GM12874 (cell line): ENCODE measurements around the gene DDC.

Experiments used
- TF ChIP-seq, protein P1 (sequence below): IDR thresholded peaks from 2 replicates; pipeline ENCODE4 v1.5.1; 2011; ENCODE audit warnings: low read depth, mild to moderate bottlenecking, control low read depth, low read length, moderate library complexity; ENCODE audit not compliant: insufficient read depth

The DDC gene

GRCh38 chr7:50491943-50492342 is 73.3 kb downstream of the DDC start:
- TF ChIP-seq, protein P1, sequence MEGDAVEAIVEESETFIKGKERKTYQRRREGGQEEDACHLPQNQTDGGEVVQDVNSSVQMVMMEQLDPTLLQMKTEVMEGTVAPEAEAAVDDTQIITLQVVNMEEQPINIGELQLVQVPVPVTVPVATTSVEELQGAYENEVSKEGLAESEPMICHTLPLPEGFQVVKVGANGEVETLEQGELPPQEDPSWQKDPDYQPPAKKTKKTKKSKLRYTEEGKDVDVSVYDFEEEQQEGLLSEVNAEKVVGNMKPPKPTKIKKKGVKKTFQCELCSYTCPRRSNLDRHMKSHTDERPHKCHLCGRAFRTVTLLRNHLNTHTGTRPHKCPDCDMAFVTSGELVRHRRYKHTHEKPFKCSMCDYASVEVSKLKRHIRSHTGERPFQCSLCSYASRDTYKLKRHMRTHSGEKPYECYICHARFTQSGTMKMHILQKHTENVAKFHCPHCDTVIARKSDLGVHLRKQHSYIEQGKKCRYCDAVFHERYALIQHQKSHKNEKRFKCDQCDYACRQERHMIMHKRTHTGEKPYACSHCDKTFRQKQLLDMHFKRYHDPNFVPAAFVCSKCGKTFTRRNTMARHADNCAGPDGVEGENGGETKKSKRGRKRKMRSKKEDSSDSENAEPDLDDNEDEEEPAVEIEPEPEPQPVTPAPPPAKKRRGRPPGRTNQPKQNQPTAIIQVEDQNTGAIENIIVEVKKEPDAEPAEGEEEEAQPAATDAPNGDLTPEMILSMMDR = no peak

GRCh38 chr7:50491209-50491608 is 74.0 kb downstream of the DDC start:
- TF ChIP-seq, protein P1 = no peak

- TF ChIP-seq, protein P1 = no peak
Observed at GRCh38 chr7:50488379-50488778, 76.8 kb downstream of the DDC start.

DNA sequence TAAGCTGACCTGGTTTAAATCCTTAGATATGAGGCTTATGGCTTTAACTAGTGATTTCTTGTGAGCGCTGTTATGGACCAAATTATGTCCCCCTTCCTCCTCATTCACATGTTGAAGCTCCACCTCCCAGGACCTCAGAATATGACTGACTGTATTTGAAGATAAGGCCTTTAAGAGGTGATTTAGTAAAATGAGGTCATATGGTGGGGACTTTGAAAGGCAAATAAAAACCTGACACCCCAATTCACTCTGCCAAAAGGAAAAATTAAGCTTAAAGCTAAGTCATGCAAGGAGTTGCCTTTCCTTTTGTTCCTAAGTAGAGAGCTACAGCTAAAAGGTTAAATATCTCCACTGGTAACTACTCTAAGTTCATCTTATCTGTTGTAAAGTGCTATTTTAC is 78.7 kb downstream of the DDC start:
- TF ChIP-seq, protein P1 = no peak

DNA sequence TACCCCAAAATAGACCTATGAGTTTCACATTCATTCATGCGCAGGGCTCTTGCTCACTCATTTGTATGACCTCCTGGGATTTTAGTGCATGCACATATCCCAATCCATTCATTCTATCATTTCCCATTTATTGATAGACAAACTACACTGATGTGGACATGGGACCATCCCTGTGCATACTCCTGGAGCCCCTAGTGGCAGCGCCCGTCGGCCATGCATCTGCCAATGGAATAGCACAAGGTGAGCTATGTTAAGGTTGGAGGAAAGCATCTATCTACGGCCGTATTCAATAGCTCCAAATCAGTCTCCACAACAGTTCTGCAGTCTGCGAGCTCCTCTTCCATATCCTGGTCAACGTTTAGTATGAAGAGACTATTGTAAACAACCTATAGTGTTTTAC is 83.3 kb downstream of the DDC start:
- TF ChIP-seq, protein P1 = no peak

- TF ChIP-seq, protein P1 = no peak
Observed at GRCh38 chr7:50480797-50481196, 84.4 kb downstream of the DDC start.

DNA sequence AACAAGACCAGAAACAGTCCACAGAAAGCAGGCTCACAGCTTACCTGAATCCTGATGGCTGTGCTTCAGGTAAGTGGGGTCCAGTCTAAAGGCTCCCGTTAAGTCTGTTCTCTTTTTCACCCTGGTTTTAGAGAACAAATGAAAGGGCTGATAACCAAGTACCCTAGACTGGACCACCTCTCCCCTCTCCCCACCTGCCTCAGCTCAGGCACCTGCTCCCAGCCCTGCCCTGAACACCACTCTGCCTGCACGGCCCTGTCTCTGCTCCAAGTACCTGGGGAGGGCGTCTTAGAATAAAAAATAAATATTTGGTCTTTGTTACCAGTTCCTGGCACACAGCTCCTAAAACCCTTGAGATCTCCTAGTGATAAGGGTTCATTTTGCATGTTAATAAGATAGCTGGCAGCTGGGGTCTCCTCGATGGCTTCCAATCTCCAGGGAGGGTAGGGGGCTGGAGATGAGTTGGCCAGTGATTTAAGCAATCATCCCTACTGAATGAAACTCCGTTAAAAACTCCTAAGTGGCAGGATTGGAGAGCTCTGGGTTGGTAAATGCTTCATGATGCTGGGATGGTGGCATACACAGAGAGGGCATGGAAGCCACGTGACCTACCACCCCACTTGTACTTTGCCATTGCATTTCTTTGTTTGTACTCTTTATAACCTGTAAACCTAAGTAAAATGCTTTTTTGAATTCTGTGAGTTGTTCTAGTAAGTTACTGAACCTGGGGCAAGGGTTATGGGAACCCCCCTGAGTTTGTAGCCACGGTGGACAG is 85.3 kb downstream of the DDC start:
- TF ChIP-seq, protein P1 = no peak

DNA sequence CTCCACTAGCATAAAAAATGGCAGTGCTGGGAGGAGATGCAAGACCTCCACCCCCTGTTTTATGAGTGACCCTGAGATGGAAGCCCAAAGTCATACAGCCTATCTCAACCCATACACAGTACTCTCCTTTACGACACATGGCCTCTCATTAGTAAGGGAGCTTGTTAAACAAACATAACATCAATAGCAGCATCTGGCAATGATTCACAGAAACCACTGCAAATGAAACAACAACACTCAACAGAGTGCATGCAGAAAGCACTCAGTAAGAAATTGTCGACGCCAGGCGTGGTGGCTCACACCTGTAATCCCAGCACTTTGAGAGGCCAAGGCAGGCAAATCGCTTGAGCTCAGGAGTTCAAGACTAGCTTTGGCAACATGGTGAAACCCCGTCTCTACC is 87.6 kb downstream of the DDC start:
- TF ChIP-seq, protein P1 = no peak
